Cerebellar cortex (tissue), 1 donor: Measurements from ENCODE around the gene C17orf114.
"Not testable (repeated sequence)": the region's sequence is repeated elsewhere in the genome, so short reads cannot be mapped to it uniquely, and the experiment has no call there.

Source experiments
- DNase-seq: peaks from one replicate; pipeline ENCODE4 v3.0.0-alpha.2; 2015; ENCODE audit warnings: low spot score

The C17orf114 gene

GRCh38 chr17:4802228-4802627 is at the start of gene C17orf114:
Gene C17orf114 (minus strand): TSS chr17:4802328.
- no peak for DNase-seq

DNA sequence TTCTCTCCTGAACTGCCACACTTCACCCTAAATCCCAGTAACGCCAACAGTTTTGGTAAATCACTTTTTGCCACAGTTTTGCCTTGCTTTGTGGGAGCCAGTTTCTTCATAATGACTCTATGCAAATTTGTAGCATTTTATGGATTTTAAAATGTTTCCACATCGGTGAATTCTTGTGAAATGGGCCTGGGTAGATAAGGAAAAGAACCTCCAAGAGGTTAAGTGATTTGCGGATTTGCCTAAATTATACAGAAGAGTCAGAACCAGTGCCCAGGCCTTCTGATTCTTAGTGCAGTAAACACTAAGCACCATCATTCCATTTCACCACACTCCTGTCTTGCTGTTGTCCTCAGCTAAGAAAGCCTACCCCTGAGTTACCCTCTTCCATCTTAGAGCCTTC is 49.0 kb upstream of the C17orf114 start:
- no peak for DNase-seq

DNA sequence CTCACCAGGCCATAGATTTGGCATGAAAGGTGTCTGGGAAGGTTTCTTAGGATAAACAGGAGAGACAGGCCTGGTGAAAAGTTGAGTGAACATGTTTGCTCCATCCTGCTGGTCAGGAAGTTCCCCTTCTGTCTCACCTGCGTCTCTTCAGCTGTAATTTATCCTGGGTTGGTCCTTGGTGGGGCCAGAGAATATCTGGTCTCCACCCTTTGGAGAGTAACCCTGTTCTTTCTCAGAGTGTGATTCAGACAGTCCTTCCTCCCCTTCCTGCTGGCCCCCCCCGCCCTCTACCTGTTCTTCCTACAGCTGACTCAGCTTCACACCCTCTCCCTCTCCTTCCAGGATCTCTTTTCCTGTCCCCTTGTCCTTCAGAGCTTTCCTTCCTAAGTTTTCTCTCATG is 48.1 kb upstream of the C17orf114 start:
- DNase-seq = no peak

DNA sequence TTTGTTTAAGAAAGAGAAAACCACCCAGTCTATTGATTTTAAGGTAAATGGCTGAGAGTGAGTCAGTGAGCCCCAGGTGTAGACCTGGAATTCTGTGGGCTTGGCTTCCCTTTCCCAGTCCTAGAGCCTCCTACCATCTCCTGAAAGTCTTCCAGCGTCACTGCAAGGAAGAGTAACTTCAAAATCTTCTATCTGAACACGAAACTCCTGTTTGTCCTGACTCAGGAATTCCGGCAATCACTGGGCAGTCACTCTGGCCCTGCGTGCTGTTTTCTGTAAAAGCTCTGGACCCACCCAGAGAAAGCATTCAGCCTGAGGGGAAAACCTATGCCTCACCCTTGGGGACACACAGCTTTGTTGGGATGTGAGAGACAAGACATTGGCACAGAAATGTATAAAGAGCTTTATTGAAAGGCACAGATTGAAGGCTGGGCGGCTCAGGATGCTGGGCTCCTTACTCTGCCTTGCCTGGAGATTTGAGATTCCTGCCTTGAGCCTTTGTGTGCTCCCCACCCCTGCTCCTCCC is 46.9 kb upstream of the C17orf114 start:
- DNase-seq = no peak

- DNase-seq = no peak
Observed at GRCh38 chr17:4846635-4847390, 44.7 kb upstream of the C17orf114 start.

GRCh38 chr17:4845118-4845517 is 43.0 kb upstream of the C17orf114 start:
- DNase-seq = no peak

DNA sequence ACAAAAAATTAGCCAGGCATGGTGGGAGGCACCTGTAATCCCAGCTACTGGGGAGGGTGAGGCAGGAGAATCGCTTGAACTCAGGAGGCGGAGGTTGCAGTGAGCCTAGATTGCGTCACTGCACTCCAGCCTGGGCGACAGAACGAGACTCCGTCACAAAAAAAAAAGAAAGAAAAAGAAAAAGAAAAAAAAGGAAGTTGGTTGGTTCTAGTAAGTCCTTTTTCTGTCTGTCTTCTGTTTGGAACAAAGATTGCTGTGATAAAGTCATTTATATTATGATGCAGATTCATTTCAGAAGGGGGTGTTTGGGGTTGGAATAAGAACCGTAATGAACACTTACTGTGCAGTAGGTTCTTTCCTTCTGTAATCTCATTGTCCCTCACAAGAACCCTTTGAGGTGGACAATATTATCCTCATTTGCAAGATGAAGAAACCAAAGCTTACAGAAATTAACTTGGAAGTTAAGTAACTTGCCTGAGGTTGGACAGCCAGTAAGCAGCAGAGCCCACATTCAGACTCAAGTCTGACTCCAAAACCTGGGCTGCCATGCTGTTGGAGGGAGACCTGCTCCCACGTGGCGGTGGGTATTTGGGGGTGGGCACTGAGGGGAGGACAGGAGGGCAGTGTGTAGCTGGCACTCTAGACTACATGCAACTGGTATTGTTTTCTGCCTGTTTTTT is 41.3 kb upstream of the C17orf114 start:
- DNase-seq = no peak

GRCh38 chr17:4842376-4842775 is 40.2 kb upstream of the C17orf114 start:
- no peak for DNase-seq

DNA sequence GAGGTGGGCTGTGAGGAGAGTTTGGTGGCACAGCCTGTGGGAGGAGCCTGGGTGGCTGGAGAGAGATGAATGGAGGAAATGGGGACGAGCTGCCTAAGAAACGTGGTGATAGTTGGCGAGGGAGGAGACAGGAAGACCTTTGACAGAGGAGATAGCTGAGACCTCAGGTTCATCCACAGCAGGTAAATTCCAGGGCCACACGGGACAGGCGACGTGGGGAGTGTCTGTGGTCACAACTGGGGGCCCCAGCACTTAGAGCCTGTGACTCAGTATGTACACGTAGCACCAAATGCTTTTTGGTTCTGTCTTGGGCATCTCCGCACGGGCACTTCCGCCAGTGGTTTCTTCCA is 38.7 kb upstream of the C17orf114 start:
- no peak for DNase-seq

DNA sequence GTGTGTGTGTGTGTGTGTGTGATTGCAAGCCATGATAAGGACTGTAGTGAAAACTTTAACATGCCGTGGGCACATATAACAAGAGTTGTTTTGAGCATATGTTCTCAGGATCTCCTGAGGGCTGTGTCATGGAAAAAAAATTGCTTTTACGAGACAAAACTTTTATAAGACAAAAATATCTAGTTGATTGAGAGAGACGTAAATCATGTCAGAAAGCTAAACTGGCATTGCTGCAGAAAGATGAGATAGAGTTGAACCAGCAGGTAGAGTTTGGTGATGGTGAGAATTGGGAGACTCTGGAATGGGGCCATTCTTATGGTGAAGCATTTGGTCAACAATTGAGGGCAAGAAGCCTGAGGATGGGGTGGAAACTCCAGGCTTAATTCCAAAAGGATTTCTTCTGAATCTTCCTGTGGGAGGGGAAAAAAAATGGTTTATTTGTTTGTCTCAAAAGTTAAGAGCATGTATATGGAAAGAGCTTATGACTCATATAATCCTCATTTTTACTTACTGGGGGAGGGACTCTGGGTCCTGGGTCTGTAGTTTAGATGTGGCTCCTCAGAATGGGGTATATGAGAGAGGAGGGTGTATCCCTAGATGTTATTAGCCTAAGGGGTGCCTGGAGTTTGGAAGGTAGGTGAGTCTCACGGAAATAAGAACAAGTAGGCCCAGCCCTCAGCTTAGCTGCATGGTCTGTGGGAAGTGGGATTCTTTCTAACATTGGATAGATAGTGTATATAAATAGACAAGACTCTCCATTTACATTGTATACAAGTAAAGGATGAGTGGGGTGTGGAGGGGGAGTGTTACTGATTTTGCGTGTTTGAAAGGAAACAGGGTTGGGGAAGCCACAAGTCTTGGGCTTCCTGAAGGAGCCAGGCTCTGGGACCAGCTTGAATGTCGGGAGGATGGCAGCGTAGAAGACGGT is 38.1 kb upstream of the C17orf114 start:
- no peak for DNase-seq

DNA sequence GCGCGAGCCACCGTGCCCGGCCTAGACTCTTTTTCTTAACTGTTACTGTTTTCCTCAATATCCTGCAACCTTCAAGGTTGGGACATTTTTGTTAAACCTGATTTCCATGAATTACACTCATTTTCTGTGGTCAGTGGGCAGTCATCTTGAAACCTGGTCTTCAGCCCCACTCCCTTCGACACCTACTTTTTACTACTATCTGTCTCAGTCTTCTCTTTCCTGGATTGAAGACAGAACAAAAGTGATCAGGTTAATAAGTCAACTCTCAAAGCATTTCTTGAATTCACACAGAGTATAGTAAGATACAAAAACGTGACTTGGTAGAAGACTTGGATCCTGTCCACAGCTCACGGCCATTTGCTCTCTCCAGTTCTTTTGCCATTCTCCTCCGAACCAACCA is 37.1 kb upstream of the C17orf114 start:
- DNase-seq = no peak

GRCh38 chr17:4838309-4838785 is 36.2 kb upstream of the C17orf114 start:
- DNase-seq = no peak

GRCh38 chr17:4837471-4838308 is 35.6 kb upstream of the C17orf114 start:
- peak; percentile 41 for DNase-seq

DNA sequence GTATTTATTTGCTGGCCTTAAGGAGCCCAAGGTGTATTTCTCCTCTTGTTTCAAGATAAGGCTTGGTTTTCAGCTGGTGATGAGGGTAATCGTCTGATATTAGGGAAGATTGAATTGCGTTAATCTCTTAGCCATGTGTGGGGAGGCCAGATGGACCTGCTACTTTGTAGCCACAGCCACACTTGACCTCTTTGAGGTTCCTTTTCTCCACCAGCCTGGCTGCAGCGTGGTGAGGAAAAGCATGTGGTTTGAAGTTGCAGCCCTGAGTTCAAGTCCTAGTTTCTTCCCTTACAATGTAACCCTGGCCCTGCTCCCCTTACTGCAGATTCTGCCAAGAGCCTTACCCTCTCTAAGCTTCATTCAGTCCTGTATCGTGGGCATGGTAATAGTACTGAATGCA is 34.1 kb upstream of the C17orf114 start:
- no peak for DNase-seq

- peak; percentile 31 for DNase-seq
Observed at GRCh38 chr17:4834681-4835020, 32.5 kb upstream of the C17orf114 start.

DNA sequence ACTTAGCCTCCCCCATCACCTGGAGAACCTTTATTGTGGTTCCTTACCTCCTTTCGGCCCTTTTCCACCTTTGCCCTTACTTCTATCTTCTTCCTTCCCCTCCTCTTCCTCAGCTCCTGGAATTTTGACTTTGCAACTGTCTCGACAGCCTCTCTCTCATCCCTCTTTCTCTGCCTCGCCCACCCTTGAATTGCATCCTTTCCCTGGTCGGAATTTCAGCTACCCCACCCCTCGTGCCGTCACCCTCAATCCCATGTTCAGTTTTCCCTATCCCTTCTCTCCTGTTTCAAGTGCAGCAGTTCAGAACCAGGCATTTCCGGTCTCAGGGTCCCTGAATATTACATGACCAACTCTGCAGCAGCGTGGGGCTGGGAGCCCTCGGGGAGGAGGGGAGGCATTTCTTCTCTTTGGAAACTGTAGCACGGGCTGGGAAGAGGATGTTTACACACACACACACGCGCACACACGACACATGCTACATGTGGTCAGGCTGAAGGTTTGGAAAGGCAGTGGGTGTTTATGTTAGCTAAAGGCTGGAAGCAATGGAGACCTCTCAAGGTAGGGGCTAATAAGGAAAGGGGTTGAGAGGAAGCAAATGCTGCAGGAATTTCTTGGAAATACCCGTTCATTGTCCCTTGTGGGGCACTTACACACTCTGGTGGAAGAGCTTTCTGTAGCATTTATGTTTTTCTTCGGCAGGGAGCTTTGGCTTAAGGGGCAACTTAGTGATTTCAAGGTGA is 32.0 kb upstream of the C17orf114 start:
- DNase-seq = peak; percentile 30

- DNase-seq = peak; percentile 90
Observed at GRCh38 chr17:4833178-4833940, 31.2 kb upstream of the C17orf114 start, which contains the start of gene MINK1. Gene MINK1 (plus strand): TSS chr17:4833340. CDS start chr17:4833584, 244 bp downstream.

DNA sequence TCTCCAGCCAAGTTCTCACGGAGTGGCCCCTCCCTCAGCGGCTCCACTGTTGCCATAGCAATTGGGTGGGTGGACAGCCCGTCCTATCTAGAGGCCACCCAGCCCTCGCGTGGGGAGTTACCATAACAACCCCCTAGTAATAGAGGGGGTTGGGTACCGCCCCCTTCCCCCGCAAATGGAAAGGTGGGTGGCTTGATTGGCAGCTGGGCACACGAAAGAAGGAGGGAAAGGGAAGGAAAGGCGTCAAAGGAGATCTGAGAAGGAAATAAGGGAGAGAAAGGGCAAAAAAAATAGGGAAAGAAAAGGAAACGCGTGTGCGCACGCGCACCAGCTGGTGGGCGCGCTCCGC is 30.7 kb upstream of the C17orf114 start:
- DNase-seq = not testable (repeated sequence)

DNA sequence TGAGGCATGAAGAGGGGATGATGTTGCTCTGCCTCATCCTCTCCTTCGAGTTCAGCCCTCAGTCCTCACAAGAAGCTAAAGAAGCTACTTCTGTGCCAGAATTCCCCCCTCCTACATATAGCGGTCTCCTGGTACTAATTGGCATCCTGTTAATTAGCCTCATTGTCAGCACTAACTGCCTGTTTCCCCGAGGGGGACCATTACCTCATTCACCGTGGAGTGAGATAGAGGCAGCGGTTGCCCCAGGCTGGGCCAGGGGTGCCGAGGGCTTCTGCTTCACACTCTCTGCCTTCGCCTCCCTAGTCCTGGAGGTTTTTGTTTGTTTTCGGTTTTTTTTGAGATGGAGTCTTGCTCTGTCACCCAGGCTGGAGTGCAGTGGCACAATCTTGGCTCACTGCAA is 25.3 kb upstream of the C17orf114 start:
- DNase-seq = no peak
